Fibroblast of skin of back (primary cell): Measurements from ENCODE around the gene ZSWIM6.
"Not testable (repeated sequence)": the region's sequence is repeated elsewhere in the genome, so short reads cannot be mapped to it uniquely, and the experiment has no call there.

Experiments used
- DNase-seq: peaks from one replicate; pipeline ENCODE4 v3.0.0-alpha.2; 2013

ZSWIM6 gene

DNA sequence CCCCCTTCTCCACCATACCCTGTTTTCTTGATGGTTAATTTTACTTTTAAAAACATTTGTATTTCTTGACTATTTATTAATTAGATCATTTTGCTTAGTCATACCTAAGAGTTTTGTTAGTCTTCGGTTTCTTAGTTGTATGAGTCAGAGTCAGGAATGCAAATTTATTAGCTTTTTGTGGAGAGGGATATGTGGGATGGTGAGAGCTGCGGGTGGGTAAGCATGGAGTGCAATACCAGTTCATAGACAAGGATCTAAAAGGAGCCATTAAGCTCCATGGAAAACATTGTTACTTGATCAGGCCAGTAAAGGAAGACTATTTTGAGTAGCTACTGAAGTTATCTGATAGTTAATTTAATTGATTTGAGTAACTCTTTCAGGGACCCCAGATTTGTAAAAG is 77.5 kb downstream of the ZSWIM6 start:
- DNase-seq: peak; percentile 95

DNA sequence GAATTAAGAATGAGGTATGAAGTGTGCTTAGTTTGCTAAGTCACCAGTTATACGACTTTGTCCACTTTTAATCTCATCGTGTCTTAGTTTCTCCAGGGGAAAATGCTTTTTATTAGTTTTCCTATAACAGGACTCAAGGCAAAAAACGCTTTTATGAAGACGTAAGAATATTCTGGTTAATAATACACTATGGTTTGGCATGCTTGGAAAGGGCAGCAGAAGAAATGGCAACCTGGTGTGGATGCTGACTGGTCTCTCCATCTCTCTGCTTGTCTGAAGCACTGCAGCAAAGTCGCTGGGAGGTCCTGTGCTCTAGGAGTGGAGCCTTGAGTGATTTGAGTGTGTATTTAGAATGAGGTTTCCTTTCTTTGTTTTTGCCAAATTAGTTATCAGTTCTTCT is 78.8 kb downstream of the ZSWIM6 start:
- no peak for DNase-seq

DNA sequence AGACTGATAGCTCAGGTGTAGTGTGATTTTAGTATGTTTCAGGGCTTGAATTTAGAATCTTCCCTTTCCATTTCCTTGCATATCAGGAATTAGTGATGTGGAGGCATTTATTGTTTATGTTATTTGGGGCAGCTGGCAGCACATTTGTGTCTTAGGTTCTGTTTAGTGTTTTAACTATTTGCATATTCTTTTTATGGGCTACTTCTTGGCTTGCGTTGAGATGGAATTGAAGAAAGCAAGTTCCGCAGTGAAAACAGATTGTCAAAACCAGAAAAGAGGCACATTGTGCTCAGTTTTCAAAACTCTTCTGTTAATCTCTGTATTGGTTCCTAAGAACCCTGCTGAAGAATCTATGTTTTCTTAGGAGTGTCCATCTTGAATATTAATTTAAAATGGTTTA is 80.3 kb downstream of the ZSWIM6 start:
- DNase-seq: no peak

DNA sequence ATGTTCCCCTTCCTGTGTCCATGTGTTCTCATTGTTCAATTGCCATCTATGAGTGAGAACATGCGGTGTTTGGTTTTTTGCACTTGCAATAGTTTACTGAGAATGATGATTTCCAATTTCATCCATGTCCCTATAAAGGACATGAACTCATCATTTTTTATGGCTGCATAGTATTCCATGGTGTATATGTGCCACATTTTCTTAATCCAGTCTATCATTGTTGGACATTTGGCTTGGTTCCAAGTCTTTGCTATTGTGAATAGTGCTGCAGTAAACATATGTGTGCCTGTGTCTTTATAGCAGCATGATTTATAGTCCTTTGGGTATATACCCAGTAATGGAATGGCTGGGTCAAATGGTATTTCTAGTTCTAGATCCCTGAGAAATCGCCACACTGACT is 81.1 kb downstream of the ZSWIM6 start:
- not testable (repeated sequence) for DNase-seq

DNA sequence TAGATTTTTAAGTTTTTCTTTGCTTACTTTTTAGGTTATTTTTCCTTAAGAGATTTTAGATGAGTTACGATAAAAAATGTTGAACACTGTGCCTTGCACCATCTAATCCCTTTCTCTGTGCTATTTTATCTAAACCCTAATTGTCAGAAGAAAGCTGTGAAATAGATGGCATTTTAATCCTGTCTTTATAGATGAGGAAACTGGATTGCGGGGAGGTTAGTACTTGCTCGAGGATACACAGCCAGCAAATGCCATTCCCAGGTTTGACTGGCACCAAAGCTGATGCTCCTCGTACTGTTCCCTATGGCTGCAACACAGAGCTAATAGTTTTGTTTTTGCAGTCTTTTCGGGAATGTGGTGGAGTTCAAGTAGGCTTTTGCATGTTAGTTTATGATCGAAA is 82.7 kb downstream of the ZSWIM6 start:
- no peak for DNase-seq

DNA sequence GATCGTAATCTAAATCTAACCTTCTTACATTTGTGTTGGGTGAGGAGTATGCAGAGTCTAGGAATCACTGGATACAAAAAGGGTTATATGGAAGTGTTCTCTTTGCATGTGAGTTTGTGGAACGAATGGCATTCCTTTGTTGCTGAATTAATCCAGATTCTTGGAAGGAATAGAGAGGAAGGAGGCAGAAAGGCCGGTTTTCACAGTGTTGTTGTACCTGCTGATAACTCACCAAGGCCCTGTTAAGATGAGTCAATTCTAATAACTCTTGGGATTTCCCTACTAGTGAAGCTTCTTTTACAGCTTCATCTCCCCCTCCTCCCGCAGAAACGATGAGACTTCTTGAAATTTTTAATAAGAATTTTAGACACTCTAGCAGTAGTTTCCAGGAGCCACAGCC is 84.0 kb downstream of the ZSWIM6 start:
- peak; percentile 17 for DNase-seq

DNA sequence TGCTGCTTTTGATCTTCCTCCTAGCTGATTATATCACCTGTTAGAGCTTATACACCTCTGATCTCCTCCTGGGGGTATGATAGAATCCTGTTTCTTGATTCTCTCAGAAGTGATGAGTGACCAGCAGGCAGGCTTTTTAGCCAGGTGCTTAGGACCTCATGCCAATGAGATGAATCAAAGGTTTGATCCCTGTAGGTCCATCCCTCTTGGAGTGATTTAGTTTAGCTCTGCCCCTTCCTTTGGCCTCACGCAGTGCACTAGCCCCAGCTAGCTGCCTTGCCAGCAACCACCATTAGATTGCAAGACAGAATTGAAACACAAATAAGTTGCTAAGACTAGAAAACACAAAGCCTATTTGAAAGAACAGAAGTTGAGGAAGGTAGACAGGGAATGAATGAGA is 84.4 kb downstream of the ZSWIM6 start:
- DNase-seq: no peak

DNA sequence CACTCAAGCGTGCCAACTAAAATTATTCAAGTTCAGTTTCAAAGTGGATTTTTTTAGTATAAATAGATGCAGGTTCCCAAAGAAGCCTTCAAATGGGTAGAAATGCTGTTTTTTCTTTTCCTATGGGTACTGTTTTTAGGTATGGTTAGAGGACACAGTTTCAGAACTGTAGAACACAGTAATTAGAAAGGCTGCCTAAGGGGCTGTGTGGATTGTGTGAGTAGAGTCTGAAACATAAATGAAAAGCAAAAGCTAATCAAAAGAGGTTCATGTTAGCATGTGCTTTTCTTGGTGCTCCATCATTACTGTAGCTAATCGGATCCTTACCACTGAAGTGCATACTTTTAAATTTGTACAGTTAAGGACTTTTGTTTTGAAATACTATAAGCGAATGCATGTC is 85.3 kb downstream of the ZSWIM6 start:
- DNase-seq: no peak

DNA sequence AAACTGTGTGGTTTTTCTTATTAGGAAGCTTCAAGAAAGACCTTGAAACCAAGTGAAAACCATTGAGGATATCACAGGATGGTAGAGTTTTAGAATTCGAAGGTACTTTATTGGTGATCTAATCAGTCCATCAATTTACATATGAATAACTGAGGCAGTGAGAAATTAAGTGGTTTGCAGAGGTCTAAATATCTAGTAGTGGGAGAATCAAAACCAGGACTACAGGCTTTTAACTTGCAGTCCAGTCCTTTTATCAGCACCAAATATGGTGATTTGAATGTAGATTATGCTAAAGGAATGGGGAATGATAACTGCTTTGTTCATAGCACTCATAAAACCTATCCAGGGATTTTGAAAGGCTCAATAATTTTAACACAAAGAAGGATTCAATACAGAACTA is 85.8 kb downstream of the ZSWIM6 start:
- DNase-seq: no peak

DNA sequence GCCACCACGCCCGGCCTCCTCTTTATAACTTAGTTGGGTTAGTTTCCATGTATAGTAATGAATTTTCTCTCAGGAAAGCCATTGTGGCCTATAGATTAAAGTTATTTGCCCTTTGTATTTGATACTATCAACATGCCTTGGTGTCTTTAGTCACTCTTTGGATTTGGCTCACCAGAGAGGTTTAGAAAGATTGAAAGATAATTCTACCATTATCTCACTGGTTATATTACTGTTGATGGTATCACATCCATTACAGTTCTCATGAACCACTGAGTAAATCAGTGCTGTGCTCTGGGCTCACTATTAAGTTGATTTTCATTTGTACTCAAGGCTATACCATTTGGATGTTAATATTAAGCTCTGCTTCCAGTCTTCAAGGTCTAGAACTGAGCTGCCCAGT is 87.0 kb downstream of the ZSWIM6 start:
- no peak for DNase-seq

DNA sequence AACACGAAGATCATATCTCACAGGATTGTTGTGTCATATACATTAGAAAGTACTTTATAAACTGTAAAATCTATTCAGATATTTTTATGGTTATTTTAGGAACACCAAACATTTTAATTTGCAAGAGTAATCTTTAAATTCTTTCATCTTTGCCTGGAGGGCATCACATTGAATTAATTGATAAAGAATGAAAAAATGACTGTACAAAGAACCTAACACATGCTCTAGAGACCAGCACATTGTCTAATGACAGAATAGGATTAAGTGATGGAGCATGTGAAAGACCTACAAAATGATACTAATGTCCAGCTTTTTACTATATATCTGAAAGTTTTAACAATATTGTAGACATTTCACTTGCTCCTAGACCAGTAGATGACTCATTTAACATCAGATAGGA is 88.0 kb downstream of the ZSWIM6 start:
- no peak for DNase-seq

DNA sequence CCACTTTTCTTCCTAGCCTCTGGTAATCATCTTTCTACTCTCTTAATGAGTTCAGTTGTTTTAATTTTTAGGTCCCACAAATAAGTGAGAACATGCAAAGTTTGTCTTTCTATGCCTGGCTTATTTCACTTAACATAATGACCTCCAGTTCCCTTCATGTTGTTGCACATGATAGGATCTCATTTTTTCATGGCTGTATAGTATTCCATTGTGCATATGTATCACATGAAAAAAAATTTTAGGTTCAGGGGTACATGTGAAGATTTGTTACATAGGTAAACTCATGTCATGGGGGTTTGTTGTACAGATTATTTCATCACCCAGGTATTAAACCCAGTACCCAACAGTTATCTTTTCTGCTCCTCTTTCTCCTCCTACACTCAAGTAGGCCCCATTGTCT is 89.2 kb downstream of the ZSWIM6 start:
- DNase-seq: not testable (repeated sequence)

DNA sequence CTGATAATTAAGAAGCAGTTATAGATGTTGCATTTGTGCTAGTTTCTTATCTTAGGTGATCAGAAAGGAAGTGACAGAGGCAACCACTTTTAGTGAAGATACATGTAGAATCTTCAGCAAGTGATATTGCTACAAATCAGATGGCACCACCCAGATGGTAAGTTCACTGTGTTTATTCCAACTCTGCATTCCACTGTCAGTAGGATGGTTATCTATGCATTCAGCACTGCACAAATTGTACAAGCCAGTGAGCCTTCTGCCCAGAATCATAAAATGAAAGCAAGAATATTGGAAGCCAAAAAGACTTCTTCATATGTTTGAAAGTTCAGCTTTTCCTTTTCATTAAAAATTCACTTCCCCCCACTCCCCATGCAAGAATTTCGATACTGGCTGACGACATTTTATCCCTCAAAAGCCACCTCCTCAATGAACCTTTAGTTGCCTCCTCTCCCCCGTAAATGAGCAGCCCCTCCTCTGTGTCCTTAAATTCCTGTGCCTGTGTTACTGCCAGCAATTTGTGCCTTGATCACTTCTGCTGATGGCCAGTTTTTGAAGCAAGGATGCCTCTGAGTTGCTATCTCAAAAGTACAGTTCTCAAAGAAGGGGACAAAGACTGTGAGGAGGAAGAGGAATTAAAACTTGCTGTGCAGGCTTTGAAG is 91.6 kb downstream of the ZSWIM6 start:
- DNase-seq: no peak

DNA sequence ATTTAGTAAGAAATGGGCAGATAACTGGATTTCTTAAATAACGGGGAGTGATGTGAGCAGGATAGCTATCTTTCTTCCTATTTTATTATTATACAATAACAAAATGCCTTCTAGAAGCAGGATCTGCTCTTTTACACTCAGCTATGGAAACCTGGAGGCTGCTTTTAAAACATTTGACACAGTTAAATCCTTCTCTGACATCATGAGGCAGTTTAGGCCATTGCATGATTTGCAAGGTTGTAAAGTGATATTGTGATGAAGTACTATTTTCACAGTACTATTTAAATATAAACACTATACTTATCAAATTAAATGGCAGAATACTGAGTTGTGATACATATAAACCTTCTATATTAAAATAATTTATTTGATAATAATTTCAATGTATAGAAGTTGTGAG is 93.9 kb downstream of the ZSWIM6 start:
- no peak for DNase-seq

DNA sequence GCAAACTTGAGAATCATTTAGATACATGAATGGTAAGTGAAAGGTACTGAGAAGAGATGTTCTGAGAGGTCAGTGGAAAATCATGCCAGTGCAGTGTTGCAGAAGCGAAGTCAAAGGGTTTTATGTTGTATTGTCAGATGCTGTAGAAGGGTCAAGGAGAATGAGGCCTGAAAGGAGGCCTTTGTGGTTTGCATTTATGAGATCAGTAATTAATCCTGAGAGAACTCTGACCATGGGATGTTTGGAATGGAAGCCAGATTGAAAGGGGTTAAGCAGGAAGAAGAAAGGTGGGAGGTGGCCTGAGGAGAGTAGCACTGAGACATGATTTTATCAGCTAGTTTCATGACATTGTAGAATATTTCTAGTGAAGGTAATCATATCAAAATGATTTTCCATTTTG is 97.8 kb downstream of the ZSWIM6 start:
- no peak for DNase-seq

DNA sequence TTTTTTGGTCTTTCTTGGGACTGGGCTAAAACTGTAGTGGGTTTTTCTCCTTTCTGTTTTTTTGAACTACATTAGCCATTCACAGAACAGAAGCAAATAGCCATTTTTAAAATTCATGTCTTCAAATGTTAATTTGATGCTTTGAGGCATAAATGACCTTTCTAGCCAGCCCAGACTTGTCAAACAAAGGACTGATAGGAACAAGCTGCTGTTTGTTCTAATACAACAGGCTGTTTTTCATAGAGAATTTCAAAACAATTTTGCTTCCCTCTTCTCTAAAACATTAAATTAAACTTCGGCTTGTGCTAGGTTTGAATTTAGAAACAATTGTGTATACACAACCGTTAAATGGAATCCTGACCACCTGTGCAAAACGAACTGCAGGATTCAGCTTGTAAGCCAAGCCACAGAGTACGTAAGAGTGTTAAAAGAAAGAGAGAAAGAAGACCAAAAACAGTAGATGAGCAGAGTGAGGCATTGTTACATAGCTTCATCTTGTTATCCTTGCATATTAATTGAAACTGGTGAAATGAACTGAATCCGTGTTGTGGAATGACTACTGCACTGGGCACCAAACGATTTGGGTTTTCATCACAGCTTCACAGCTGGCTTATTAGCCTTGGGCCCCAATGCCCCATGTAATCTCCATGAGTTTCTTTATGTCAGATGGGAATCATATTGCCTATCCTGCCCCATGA is 100.0 kb downstream of the ZSWIM6 start:
- DNase-seq: no peak

DNA sequence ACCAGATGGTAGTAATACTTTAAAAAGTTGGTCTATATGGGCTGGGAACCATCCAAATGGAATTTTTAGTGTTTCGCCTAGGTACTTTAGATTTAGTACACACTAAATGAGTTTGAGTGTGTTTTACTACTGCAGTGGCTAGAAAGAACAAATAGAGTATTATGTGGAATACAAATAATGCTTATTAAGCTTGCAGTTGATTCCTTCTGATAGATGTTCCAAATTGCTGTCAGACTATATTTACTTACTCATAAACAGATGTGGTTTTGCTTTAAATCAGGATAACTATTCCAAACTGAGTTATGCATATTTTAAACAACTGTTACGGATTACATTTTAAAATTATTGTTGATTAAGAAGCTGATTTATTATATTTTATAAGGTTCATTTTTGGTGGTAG is 103.3 kb downstream of the ZSWIM6 start:
- no peak for DNase-seq

DNA sequence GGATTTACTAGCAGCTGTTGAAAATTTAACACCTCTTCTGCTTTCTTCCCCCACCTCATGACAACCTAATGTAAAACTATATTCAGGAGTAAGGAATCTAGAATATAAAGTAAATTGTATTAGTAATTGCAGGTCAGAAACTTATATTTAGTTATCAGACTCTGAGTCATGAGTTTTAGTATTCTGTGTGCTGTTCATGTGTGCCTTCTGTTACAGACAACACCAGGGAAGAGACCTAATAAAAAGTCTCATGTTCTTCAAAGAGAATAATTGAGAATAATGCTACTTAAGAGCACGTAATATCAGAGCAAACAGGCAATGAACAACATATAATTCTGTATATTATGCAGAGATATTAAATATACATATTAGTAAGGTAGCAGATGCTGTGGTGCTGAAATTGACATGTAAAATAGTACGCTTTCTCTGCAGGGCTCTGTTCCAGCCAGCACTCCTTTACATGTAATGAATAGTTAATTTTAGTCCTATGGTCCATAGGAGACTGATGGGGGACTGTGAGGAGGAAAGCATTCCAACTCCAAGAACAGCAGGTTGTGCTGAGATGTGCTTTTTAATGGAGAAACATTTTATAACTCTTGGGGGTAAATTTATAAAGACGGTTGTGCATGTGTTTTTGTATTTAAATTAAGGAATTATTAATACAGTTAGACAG is 106.4 kb downstream of the ZSWIM6 start:
- DNase-seq: no peak

DNA sequence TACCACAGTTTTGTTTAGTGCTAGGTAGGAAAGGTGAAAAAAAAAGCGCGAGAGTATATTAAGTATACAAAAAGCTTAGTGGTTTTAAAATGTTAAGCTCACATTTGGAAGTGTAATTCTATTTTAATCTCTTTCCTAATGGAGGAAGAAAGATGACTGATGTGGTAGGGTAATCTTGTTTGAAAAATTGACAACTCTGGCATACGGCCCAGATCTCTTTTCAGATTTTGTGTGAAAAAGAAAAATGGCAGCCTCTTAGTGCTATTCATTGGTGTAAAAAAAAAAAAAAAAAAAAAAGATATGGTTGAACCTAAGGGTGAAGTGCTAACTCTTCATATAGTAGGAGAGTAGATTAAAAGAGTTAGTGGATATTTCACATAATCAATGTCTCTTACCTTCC is 108.0 kb downstream of the ZSWIM6 start:
- no peak for DNase-seq

DNA sequence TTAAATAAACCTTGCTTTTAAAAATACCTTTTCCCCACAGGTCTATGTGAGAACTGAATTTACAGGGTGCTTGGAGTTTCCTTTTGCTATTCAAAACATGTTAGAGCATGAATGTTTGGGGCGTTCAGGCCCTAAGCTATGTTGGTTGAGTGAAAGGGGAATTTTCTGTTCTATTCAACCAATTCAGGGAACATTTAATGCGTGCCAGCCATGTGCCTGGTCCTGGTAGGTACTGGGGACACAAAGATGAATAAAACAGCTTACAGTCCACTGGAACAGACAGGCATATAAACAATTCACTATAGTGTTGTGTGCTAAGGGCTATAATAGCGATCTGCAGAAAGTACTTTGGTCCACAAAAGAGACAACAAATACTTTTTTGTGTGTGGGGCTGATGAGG is 108.5 kb downstream of the ZSWIM6 start:
- no peak for DNase-seq

DNA sequence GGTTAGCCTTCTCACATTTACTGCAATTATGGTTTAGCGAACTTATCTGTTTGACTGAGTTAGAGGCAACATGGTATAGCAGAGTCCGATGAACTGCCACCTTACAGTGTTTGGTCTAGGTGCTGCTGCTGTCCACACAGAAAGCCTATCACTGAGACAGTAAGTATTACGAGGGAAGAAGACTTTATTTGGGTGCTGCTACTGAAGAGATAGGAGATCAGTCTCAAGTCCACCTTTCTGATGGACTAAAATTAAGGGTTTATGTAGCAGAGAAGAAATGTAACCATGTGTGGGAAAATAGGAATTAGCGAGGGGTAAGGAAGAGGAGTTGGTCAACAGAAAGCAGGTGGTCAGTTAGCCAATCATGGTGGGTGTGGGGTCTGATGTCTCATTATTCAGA is 109.7 kb downstream of the ZSWIM6 start:
- no peak for DNase-seq

DNA sequence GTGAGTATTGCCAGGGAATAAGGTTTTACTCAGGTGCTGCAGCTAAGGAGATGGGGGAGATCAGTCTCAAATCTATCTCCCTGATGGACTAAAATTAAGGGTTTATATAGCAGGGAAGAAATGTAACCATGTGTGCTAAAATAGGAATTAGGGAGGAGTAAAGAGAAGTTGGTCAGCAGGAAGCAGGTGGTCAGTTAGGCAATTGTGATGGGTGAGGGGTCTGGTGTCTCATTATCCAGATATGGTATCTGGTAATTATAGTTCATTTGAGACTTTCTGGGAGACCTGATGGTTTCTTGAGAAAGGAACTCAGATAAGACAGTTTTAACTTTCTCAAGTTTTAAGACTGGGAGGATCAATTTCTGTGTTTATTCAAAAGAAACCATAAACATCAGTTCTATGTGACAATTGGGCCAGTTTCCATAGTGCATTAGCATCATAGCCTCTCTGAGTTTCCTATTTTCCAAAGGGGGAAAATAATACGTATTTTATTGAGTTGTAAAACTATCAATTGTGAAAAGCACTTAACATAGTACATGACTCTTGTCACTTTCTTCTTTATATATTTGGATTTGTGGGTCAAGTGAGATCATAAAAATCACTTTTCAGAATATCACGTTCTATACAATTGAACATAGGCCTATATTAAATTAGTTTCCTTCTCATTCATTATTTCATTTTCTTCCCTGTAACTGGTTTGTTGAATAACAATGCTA is 115.9 kb downstream of the ZSWIM6 start:
- no peak for DNase-seq

DNA sequence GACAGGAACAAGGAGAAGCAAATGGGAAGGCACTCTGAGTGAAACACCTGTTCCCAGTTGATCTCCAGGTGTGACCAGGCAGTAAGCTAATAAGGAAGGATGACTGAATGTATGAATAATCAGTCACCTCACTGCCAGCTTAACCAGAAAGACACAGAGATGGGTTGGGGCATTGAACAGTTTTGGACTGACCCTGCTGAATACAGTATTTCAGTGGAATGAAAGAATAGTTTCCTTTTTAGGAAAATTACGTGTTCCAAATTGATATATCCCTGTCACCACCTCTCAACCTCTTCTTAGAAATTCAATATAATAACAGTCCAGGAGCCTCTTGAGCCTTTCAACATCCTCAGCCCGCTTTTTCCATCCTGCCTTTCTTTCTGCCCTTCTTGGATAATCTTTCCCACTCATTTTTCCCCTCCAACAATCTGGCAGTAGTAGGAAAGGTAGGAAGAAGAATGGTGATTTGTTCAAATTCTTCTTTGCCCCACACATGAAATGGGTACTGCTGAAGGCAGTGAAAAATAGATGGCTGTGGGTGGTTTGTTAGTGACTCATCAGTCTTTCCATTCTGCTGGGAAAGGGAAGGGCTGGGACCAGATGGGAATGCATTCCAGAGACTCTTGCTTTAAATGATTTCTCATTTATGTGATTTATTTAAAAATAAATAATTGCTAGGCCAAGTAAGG is 117.9 kb downstream of the ZSWIM6 start:
- peak; percentile 93 for DNase-seq
